H9 (cell line): ENCODE results near the gene ERC2. TPM values are rescaled to one million over a fixed set of nuclear protein-coding genes. Genes with fewer than 3 reads are reported as not detected.

Source experiments
- DNase-seq: peaks from one replicate; pipeline ENCODE4 v3.0.0-alpha.2; 2017
- H2AFZ ChIP-seq: one replicate; pipeline ENCODE4 v1.6.1; 2013; ENCODE audit warnings: mild to moderate bottlenecking, low read length, control low read depth, moderate library complexity
- H2AK5ac ChIP-seq: 2 replicates; pipeline ENCODE4 v1.6.1; 2013; ENCODE audit warnings: low read length, control low read depth, mixed read lengths; ENCODE audit not compliant: insufficient read length
- H2BK120ac ChIP-seq: one replicate; pipeline ENCODE4 v1.6.1; 2013; ENCODE audit warnings: low read depth, mild to moderate bottlenecking, low read length, control low read depth, inconsistent platforms; ENCODE audit not compliant: poor library complexity, severe bottlenecking
- H2BK12ac ChIP-seq: 2 replicates; pipeline ENCODE4 v1.6.1; 2013; ENCODE audit warnings: low read length, control low read depth, mixed read lengths, low read depth; ENCODE audit not compliant: insufficient read length
- H2BK15ac ChIP-seq: 2 replicates; pipeline ENCODE4 v1.6.1; 2013; ENCODE audit warnings: low read depth, low read length, control low read depth
- H2BK20ac ChIP-seq: one replicate; pipeline ENCODE4 v1.6.1; 2013; ENCODE audit warnings: low read depth, mild to moderate bottlenecking, low read length, control low read depth, inconsistent platforms; ENCODE audit not compliant: poor library complexity, severe bottlenecking
- H2BK5ac ChIP-seq: 2 replicates; pipeline ENCODE4 v1.6.1; 2013; ENCODE audit warnings: low read length, control low read depth, mixed read lengths; ENCODE audit not compliant: insufficient read length
- H3K14ac ChIP-seq: 2 replicates; pipeline ENCODE4 v1.6.1; 2013; ENCODE audit warnings: low read length, control low read depth; ENCODE audit not compliant: insufficient read depth
- H3K18ac ChIP-seq: 2 replicates; pipeline ENCODE4 v1.6.1; 2013; ENCODE audit warnings: low read depth, mild to moderate bottlenecking, mixed read lengths, low read length, control low read depth; ENCODE audit not compliant: insufficient read length
- H3K23ac ChIP-seq: 2 replicates; pipeline ENCODE4 v1.6.1; 2013; ENCODE audit warnings: low read length, control low read depth, mixed read lengths, low read depth; ENCODE audit not compliant: insufficient read length
- H3K23me2 ChIP-seq: 2 replicates; pipeline ENCODE4 v1.6.1; 2013; ENCODE audit warnings: low read depth, mild to moderate bottlenecking, mixed read lengths, low read length, control low read depth; ENCODE audit not compliant: insufficient read length, poor library complexity, severe bottlenecking
- H3K27ac ChIP-seq: 2 replicates; pipeline ENCODE4 v1.5.1; 2013; ENCODE audit warnings: low read length, control low read depth, mixed read lengths, low read depth; ENCODE audit not compliant: insufficient read length
- H3K27me3 ChIP-seq: 2 replicates; pipeline ENCODE4 v1.6.1; 2013; ENCODE audit warnings: low read length, control low read depth, inconsistent platforms; ENCODE audit not compliant: insufficient read depth
- H3K4ac ChIP-seq: 2 replicates; pipeline ENCODE4 v1.6.1; 2013; ENCODE audit warnings: low read depth, mild to moderate bottlenecking, control low read depth, inconsistent platforms, low read length, moderate library complexity
- H3K4me1 ChIP-seq: 2 replicates; pipeline ENCODE4 v1.6.1; 2013; ENCODE audit warnings: low read length, control low read depth, inconsistent platforms; ENCODE audit not compliant: insufficient read depth
- H3K4me2 ChIP-seq: 2 replicates; pipeline ENCODE4 v1.6.1; 2013; ENCODE audit warnings: low read length, control low read depth, mixed read lengths; ENCODE audit not compliant: insufficient read length, insufficient read depth
- H3K56ac ChIP-seq: 2 replicates; pipeline ENCODE4 v1.6.1; 2013; ENCODE audit warnings: low read depth, mild to moderate bottlenecking, mixed read lengths, low read length, control low read depth; ENCODE audit not compliant: insufficient read length
- H3K79me1 ChIP-seq: 2 replicates; pipeline ENCODE4 v1.6.1; 2013; ENCODE audit warnings: low read depth, mild to moderate bottlenecking, moderate library complexity, low read length, control low read depth, inconsistent platforms; ENCODE audit not compliant: insufficient read depth, poor library complexity, severe bottlenecking
- H3K79me2 ChIP-seq: 2 replicates; pipeline ENCODE4 v1.6.1; 2013; ENCODE audit warnings: low read length, control low read depth, inconsistent platforms; ENCODE audit not compliant: insufficient read depth
- H3K9ac ChIP-seq: 2 replicates; pipeline ENCODE4 v1.6.1; 2013; ENCODE audit warnings: low read length, control low read depth, mixed read lengths; ENCODE audit not compliant: insufficient read length; ENCODE audit errors: extremely low read depth
- H3K9me3 ChIP-seq: one replicate; pipeline ENCODE4 v1.6.1; 2013; ENCODE audit warnings: low read depth, low read length, inconsistent platforms; ENCODE audit not compliant: control insufficient read depth
- H3T11ph ChIP-seq: one replicate; pipeline ENCODE4 v1.6.1; 2013; ENCODE audit warnings: mild to moderate bottlenecking, low read length, control low read depth, inconsistent platforms
- H4K20me1 ChIP-seq: one replicate; pipeline ENCODE4 v1.6.1; 2013; ENCODE audit not compliant: control insufficient read depth, insufficient read length, insufficient read depth
- H4K5ac ChIP-seq: 2 replicates; pipeline ENCODE4 v1.6.1; 2013; ENCODE audit warnings: low read depth, mild to moderate bottlenecking, mixed read lengths, low read length, control low read depth; ENCODE audit not compliant: insufficient read length
- H4K8ac ChIP-seq: replicated peaks from 2 replicates; pipeline ENCODE4 v1.6.1; 2013; ENCODE audit warnings: low read length, control low read depth, mixed read lengths, low read depth; ENCODE audit not compliant: insufficient read length
- H4K91ac ChIP-seq: 2 replicates; pipeline ENCODE4 v1.6.1; 2013; ENCODE audit warnings: low read depth, mild to moderate bottlenecking, moderate library complexity, mixed read lengths, low read length, control low read depth; ENCODE audit not compliant: insufficient read length
- H3K27ac Mint-ChIP-seq, 3 experiments: 2 replicates in 2 of 3; 3 replicates in 1 of 3; pipeline ENCODE4 v1.8.0; 2020 to 2021; ENCODE audit warnings: mixed read lengths in 3 of 3, mild to moderate bottlenecking in 1 of 3, moderate library complexity in 1 of 3
- H3K27me3 Mint-ChIP-seq: 2 replicates; pipeline ENCODE4 v1.8.0; 2021; ENCODE audit warnings: low read depth, mild to moderate bottlenecking, moderate library complexity, mixed read lengths
- H3K36me3 Mint-ChIP-seq, 3 experiments: 2 replicates in 2 of 3; 3 replicates in 1 of 3; pipeline ENCODE4 v1.8.0; 2020 to 2021; ENCODE audit warnings: low read depth in 3 of 3, mixed read lengths in 3 of 3; ENCODE audit not compliant: insufficient read depth in 1 of 3
- H3K4me1 Mint-ChIP-seq, 2 experiments: 2 replicates each; pipeline ENCODE4 v1.8.0; 2020; ENCODE audit warnings: mixed read lengths in 2 of 2
- H3K4me3 Mint-ChIP-seq, 2 experiments: 2 replicates in 1 of 2; 3 replicates in 1 of 2; pipeline ENCODE4 v1.8.0; 2020 to 2021; ENCODE audit warnings: mild to moderate bottlenecking in 2 of 2, mixed read lengths in 2 of 2, moderate library complexity in 1 of 2
- H3K9me3 Mint-ChIP-seq, 2 experiments: 2 replicates in 1 of 2; 3 replicates in 1 of 2; pipeline ENCODE4 v1.8.0; 2020; ENCODE audit warnings: mild to moderate bottlenecking in 2 of 2, mixed read lengths in 2 of 2, moderate library complexity in 1 of 2
- CTCF ChIP-seq: fragments of 200-600 bp; sonication (generic); conservative IDR thresholded peaks from 3 replicates; pipeline ENCODE4 v1.8.0; 2021; ENCODE audit warnings: antibody characterized with exemption, mild to moderate bottlenecking
- WGBS: extraction: QIAGEN DNeasy Blood & Tissue Kit; methylation state at CpG from one replicate; pipeline ENCODE4 v1.1.7; 2013; ENCODE audit warnings: missing lambda C conversion rate, low lambda C conversion rate, mixed read lengths; ENCODE audit not compliant: insufficient read length; ENCODE audit errors: extremely low coverage; 5-methylcytosine and 5-hydroxymethylcytosine counted together
- total RNA-seq: library from RNA; stranded (reverse); gene quantifications from 2 replicates; pipeline ENCODE4 v1.2.1, GENCODE V29; 2021

Gene ERC2
- total RNA-seq, 1 experiment from 2014 or later: 15.4 TPM

GRCh38 chr3:56201407-56201806 is 266.9 kb downstream of the ERC2 start:
- Histone ChIP-seq H3K27ac (no peak overlapping the region), H2BK5ac (no peak overlapping the region), H4K5ac (no peak overlapping the region), H3K14ac (no peak overlapping the region), H3K79me2 (no peaks in the 10 kb centered on the region), H3K56ac (no peak overlapping the region), H4K20me1 (no peaks in the 10 kb centered on the region), H2BK15ac (no peak overlapping the region), H3K9ac (no peak overlapping the region), H3K23me2 (no peaks in the 10 kb centered on the region), H3K4me1 (peaks cover 5% of the 10 kb centered on the region; the same call in 1 of the 2 replicates), H4K8ac (no peak overlapping the region), H3K9me3 (no peaks in the 10 kb centered on the region), H3K4me2 (no peak overlapping the region), H3K23ac (no peak overlapping the region), H2AK5ac (no peak overlapping the region), H3T11ph (no peak overlapping the region), H2BK120ac (no peak overlapping the region), H3K79me1 (no peaks in the 10 kb centered on the region), H2BK20ac (no peak overlapping the region), H4K91ac (no peak overlapping the region), H2BK12ac (no peak overlapping the region), H3K18ac (no peak overlapping the region), H3K27me3 (no peaks in the 10 kb centered on the region), H2AFZ (no peak overlapping the region), H3K4ac (no peak overlapping the region)
- H3K36me3 Mint-ChIP-seq: no peaks in the 10 kb centered on the region
- H3K27me3 Mint-ChIP-seq: no peaks in the 10 kb centered on the region
- DNase-seq: no peak
- H3K4me3 Mint-ChIP-seq: no peak overlapping the region
- no peak overlapping the region for H3K27ac Mint-ChIP-seq
- peaks cover 16% of the 10 kb centered on the region in 2 experiments for H3K4me1 Mint-ChIP-seq
- no peak for TF ChIP-seq CTCF
- no peaks in the 10 kb centered on the region for H3K9me3 Mint-ChIP-seq
- WGBS: no CpG with 5 or more reads among the region's 1 CpG
